Fibroblast of skin of right quadriceps (primary cell): ENCODE data around the gene ELAVL2.

Source experiments
- DNase-seq: peaks from one replicate; pipeline ENCODE4 v3.0.0-alpha.2; 2013

The ELAVL2 gene

GRCh38 chr9:23721466-23721865 is 104.6 kb downstream of the ELAVL2 start:
- no peak for DNase-seq

GRCh38 chr9:23717505-23717904 is 108.5 kb downstream of the ELAVL2 start:
- no peak for DNase-seq

GRCh38 chr9:23707249-23707648 is 118.8 kb downstream of the ELAVL2 start:
- no peak for DNase-seq

GRCh38 chr9:23702311-23702922 is 123.6 kb downstream of the ELAVL2 start:
- peak; percentile 1 for DNase-seq

GRCh38 chr9:23701291-23701690 is 124.7 kb downstream of the ELAVL2 start:
- DNase-seq = no peak

GRCh38 chr9:23700359-23700758 is 125.7 kb downstream of the ELAVL2 start:
- DNase-seq = no peak

GRCh38 chr9:23698161-23698560 is 127.9 kb downstream of the ELAVL2 start:
- DNase-seq = no peak

GRCh38 chr9:23695572-23695971 is 130.5 kb downstream of the ELAVL2 start:
- DNase-seq = no peak

GRCh38 chr9:23693374-23693773 is 132.7 kb downstream of the ELAVL2 start:
- no peak for DNase-seq

GRCh38 chr9:23686896-23687295 is 139.1 kb downstream of the ELAVL2 start:
- no peak for DNase-seq

- DNase-seq = peak; percentile 32
Observed at GRCh38 chr9:23686257-23686656, 139.8 kb downstream of the ELAVL2 start.

GRCh38 chr9:23683611-23684061 is 142.4 kb downstream of the ELAVL2 start:
- DNase-seq = peak; percentile 76

GRCh38 chr9:23682891-23683431 is 143.1 kb downstream of the ELAVL2 start:
- peak; percentile 67 for DNase-seq

- no peak for DNase-seq
Observed at GRCh38 chr9:23682352-23682751, 143.7 kb downstream of the ELAVL2 start.

- no peak for DNase-seq
Observed at GRCh38 chr9:23677446-23677845, 148.6 kb downstream of the ELAVL2 start.

GRCh38 chr9:23674016-23674585 is 151.9 kb downstream of the ELAVL2 start:
- peak; percentile 7 for DNase-seq

- DNase-seq = no peak
Observed at GRCh38 chr9:23672151-23672550, 153.9 kb downstream of the ELAVL2 start.

GRCh38 chr9:23669776-23670175 is 156.3 kb downstream of the ELAVL2 start:
- DNase-seq = no peak

- no peak for DNase-seq
Observed at GRCh38 chr9:23665635-23666034, 160.4 kb downstream of the ELAVL2 start.

GRCh38 chr9:23665051-23665450 is 161.0 kb downstream of the ELAVL2 start:
- no peak for DNase-seq

- no peak for DNase-seq
Observed at GRCh38 chr9:23663946-23664345, 162.1 kb downstream of the ELAVL2 start.

GRCh38 chr9:23663536-23663935 is 162.5 kb downstream of the ELAVL2 start:
- peak; percentile 63 for DNase-seq

GRCh38 chr9:23663125-23663524 is 162.9 kb downstream of the ELAVL2 start:
- no peak for DNase-seq

- no peak for DNase-seq
Observed at GRCh38 chr9:23662320-23662719, 163.7 kb downstream of the ELAVL2 start.
